ENCODE measurements around the gene DDI1. TPM values are rescaled to one million over a fixed set of nuclear protein-coding genes. Genes with fewer than 3 reads are reported as not detected.

DDI1 gene
- total and polyA plus RNA-seq, 11 donors: not detected

GRCh38 chr11:104053743-104054478 is 17.5 kb downstream of the DDI1 start:
- ATAC-seq (no peak), DNase-seq (no peak)
- peaks cover 0 to 11% (median 0%) of the 10 kb centered on the region in 12 donors for H3K4me1 ChIP-seq
- 80 to 85% (median 82%) methylated on average over 5 of the region's 5 CpGs for WGBS, 4 donors
- no peaks in the 10 kb centered on the region for H3K9me3 ChIP-seq
- no peak overlapping the region for H3K4me3 ChIP-seq
- no peaks in the 10 kb centered on the region for H3K27me3 ChIP-seq
- H3K36me3 ChIP-seq: no peaks in the 10 kb centered on the region
- intact Hi-C loops (cut with DNase I): no loop called here
- no peak overlapping the region for H3K27ac ChIP-seq
- TF ChIP-seq CTCF (IDR thresholded peaks at IDR 0.05) (no peak), POLR2A (IDR thresholded peaks at IDR 0.05) (no peak)

DNA sequence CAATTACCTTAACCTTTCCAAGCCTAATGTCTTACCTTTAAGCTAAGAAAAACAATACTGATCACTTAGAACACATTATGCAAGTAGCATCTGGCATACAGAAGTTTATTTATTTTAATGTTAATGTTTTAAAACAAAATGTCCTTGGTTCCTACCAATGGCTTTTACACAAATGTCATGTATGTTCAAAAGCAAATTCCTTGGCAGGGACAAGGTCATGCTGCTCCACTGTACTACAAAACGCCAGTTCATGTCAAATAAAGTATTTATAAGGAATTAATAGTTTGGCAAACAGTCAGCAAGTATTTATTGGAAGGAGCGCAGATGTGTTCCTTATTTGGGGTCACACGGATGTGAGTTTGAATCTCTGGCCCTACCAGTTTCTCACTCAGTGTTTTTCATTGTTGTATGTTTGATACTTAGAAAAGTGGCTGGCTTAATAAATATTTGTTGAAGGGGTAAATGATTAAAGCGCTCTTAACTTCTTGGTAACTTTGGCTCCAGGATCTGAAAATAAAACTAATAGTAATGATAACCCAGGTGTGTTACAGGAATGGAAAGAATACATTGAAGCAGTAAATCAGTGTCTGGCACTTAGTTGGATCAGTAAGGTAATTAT is 18.6 kb downstream of the DDI1 start:
- ATAC-seq (no peak), DNase-seq (no peak)
- Histone ChIP-seq H3K27ac (no peak overlapping the region), H3K4me3 (no peak overlapping the region), H3K9me3 (no peaks in the 10 kb centered on the region), H3K27me3 (no peaks in the 10 kb centered on the region), H3K4me1 (peaks cover 0 to 4% (median 0%) of the 10 kb centered on the region in 12 donors), H3K36me3 (no peaks in the 10 kb centered on the region)
- WGBS, 4 donors: 86 to 92% (median 91%) methylated on average over 4 of the region's 4 CpGs
- intact Hi-C loops (cut with DNase I): no loop called here
- TF ChIP-seq CTCF (IDR thresholded peaks at IDR 0.05) (no peak), POLR2A (IDR thresholded peaks at IDR 0.05) (no peak)

DNA sequence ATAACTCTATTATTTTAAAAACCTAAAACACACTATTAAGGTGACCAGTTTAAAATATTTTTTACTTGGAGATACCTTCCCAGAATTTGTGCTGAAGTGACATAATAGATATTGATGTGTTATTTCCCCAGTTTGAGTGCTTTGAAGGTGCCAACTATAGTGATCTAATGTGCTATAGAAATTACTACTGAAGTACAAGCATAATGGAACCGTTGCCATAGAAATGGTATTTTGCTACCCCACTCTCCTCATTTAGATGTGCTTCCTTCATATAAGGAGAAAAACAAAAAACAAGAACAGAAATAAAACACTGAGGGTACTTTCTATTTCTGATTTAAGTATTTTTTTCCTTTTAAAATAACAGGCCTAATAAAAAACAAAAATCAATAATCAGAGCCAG is 19.2 kb downstream of the DDI1 start:
- no peak overlapping the region for H3K27ac ChIP-seq
- H3K4me3 ChIP-seq: no peak overlapping the region
- WGBS, 4 donors: 88 to 95% (median 91%) methylated on average over 1 of the region's 1 CpG
- H3K36me3 ChIP-seq: no peaks in the 10 kb centered on the region
- no peak for TF ChIP-seq POLR2A (IDR thresholded peaks at IDR 0.05)
- no peak for TF ChIP-seq CTCF (IDR thresholded peaks at IDR 0.05)
- intact Hi-C loops (cut with DNase I): no loop called here
- ATAC-seq: no peak
- peaks cover 0 to 4% (median 0%) of the 10 kb centered on the region in 12 donors for H3K4me1 ChIP-seq
- no peak for DNase-seq
- no peaks in the 10 kb centered on the region for H3K27me3 ChIP-seq
- no peaks in the 10 kb centered on the region for H3K9me3 ChIP-seq

- no peaks in the 10 kb centered on the region for H3K36me3 ChIP-seq
- 95 to 96% (median 95%) methylated on average over 5 of the region's 5 CpGs for WGBS, 4 donors
- H3K9me3 ChIP-seq: no peaks in the 10 kb centered on the region
- ATAC-seq (no peak), DNase-seq (no peak)
- TF ChIP-seq POLR2A (IDR thresholded peaks at IDR 0.05): no peak
- no peak for TF ChIP-seq CTCF (IDR thresholded peaks at IDR 0.05)
- no peak overlapping the region for H3K4me3 ChIP-seq
- H3K27ac ChIP-seq: no peak overlapping the region
- no peaks in the 10 kb centered on the region for H3K27me3 ChIP-seq
- intact Hi-C loops (cut with DNase I): no loop called here
- H3K4me1 ChIP-seq: peaks cover 0 to 9% (median 0%) of the 10 kb centered on the region in 12 donors
Observed at GRCh38 chr11:104057908-104058307, 21.5 kb downstream of the DDI1 start.

Data from heart left ventricle (tissue), 16 donors.